ENCODE measurements around the gene GPR143.

The GPR143 gene

DNA sequence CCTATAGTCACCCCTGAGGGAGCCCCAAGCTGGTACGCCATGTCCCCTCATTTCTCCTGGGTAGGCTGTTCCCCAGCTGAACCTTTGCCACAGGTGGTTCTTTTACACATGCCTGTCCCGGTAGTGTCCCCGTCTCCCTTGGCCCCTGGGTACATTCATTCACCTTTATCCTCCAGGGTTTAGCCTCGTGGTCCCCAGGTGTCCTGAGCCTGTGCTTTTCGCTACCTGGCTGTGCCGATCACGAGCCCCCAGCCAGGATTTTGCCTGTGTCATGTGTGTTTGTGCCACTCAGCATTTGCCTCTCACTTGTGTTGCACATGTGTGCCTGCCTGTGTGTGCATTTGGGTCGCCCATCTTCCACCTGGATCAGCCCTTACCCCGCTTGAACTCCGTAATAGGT lies 57.6 kb downstream of the GPR143 start:
- no peak for DNase-seq (ENCODE audit: low spot score)

DNA sequence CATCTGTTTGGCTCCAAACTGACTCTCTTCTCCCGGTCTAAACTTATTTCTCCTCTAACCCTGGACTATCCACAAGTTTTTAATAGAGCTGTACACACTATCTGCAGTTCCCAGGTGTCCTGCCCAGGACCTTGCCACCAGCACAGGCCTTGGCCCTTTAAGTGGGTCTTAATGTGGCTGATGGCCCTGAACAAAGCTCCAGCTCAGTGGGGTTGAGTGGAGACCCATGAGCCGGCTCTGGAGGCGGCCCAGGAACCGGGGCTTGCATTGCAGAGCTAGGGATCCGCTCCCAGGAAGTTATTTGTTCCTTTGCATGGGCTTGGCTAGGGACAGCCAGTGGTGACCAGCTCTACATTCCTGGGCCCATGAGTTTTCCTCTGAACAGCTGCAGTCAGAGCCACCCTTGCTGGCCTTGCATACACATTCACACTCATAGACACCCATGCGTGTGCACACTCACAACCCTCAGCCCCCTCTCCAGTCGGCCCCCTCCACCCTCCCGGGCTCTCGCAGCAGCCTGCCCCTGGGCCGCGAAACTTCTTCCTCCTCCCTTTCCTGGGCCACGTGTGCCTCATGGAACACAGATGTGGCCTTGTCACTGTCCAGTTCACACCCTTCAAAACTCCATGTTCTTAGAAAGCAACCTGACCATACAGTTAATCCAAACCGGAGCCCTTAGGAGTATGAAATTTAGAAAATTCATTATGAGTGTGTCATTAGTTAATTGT lies 58.2 kb downstream of the GPR143 start:
- DNase-seq (ENCODE audit: low spot score), result no peak

DNA sequence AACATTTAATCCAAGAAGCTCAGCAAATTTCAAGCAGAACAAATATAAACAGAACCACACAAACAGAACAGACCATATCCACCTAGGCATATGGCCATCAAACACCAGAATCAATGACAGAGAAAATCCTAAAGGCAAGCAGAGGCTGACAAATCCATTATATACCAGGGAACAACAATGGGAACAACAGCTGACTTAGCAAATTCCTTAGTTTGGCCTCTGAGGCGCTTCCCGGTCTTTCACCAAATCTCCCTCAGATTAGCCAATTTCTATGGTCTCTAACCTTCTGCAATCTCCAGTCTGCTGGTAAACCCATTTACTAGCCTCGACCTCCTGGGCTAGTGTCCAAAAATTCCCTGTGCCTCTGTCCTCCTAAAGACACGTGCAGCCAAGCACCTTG lies 59.2 kb downstream of the GPR143 start:
- no peak for DNase-seq (ENCODE audit: low spot score)

DNA sequence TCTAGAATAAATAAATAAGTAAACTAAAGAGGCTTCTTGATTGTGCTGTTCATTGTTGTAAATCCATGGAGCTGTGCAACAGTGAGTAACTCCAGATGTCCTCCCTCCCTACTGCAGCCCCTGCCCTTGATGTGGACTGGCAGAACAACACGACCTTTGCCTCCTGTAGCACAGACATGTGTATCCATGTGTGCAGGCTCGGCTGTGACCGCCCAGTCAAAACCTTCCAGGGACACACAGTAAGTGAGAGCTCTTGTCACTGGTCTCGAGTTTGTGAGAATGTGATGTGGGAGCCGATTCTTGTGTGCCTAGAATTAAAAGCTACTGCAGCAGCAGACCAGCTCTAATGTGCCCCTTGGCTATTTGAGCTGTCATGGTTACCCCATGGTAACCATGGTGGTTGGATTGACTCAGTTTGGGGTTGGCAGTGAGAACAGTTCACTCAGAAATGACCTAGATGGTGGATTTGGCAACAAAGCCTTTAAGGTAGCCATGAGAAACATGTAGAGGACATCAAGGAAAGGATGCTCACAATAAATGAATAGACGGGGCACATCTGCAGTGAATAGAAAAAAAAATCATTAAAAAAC lies 60.7 kb downstream of the GPR143 start:
- no peak for DNase-seq (ENCODE audit: low spot score)

GRCh38 chrX:9703406-9703805 lies 62.2 kb downstream of the GPR143 start:
- no peak for DNase-seq (ENCODE audit: low spot score)

GRCh38 chrX:9701790-9702189 lies 63.9 kb downstream of the GPR143 start:
- no peak for DNase-seq (ENCODE audit: low spot score)

DNA sequence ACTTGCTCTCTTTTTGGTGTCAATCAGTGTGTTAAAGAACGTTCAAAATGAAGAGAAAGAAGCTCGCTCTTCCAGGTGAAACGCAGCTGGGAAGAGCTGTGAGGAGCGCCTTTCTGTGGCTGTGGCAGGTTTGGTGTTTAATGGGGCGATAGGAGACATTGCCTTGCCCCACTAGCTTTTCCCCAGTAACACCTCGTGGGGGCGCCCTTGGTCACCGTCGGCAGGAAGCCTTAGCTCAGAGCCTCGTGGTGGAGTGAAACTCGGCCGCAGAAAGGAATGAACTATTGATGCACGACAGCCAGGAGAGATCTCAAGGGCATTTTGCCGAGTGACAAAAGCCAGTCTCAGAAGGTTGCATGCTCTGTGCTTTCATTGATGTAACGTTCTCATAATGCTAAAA lies 65.1 kb downstream of the GPR143 start:
- DNase-seq (ENCODE audit: low spot score), result no peak

GRCh38 chrX:9698576-9698975 lies 67.1 kb downstream of the GPR143 start:
- DNase-seq (ENCODE audit: low spot score), result no peak

DNA sequence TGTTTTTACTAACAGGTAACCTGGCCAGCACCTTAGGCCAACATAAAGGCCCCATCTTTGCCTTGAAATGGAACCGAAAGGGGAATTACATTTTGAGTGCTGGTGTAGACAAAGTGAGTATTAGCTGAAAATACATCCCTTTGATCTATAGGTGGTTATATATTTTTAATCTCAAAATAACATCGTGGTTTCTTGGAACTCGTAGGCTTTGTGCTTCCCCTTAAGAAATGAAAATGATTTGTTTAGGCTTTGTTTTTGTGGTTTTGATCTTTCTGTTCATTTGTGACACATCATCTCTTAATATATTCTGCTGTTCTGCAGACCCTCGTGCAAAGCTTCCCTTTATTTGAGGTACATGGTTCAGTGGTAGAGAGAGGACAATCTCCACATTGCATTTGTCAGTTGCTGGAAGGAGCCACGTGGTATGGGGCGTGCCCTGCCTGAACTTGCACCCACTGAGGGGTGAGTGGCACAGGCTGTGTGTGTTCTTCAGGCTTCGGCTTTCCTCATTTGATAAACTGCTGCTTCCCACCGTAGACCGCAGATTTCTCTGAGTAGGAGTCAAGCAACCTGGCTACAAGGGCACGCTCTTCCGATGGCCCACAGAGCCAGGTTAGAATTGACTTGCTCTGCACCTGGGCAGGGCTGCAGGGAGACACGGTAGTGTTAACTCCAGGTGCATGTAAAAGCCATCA lies 72.2 kb downstream of the GPR143 start:
- DNase-seq (ENCODE audit: low spot score), result no peak

- no peak for DNase-seq (ENCODE audit: low spot score)
These were observed 75.6 kb downstream of the GPR143 start for GRCh38 chrX:9690046-9690445.

GRCh38 chrX:9688833-9689232 lies 76.8 kb downstream of the GPR143 start:
- DNase-seq (ENCODE audit: low spot score), result no peak

- no peak for DNase-seq (ENCODE audit: low spot score)
These were observed 77.7 kb downstream of the GPR143 start for GRCh38 chrX:9687899-9688298.

DNA sequence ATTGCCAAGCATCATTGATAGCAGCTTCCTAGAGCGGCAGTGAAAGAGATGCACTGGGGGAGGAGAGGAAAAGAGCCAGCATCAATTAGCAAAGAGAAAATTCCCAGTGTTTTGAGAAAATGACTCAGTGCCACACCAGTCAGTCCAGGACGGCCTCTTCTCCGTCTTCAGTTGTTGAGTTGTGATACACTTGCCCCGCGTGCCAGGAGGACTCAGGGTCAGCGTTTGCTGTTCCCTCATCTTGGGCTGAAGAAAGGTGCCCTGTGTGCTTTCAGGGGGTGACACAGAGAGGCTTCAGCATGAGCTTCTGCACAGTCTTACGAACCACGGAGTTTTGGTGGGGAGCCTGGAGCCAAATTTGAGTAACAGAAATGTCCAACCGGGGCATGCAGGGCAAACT lies 82.3 kb downstream of the GPR143 start:
- DNase-seq (ENCODE audit: low spot score), result no peak

DNA sequence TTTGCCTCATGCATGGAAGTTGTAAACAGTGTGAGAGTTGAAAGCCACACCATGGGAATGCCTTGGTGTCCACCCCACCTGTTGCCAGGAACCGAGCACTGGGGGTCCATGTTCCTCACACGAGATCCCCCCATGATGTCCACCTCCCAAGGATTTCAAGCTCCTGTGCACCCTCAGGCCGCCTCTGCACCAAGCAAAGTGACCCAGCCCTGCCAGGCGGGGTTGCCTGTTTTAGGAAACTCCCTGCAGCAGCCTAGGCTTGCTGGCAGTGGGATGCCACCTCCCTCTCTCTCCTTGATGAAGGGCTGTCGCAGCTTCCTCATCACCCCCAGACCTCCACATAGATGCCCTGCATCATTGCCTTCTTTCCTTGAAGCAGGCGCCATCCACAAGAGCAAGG lies 82.8 kb downstream of the GPR143 start:
- no peak for DNase-seq (ENCODE audit: low spot score)

- no peak for DNase-seq (ENCODE audit: low spot score)
These were observed 83.2 kb downstream of the GPR143 start for GRCh38 chrX:9682456-9682855.

GRCh38 chrX:9681422-9681821 lies 84.2 kb downstream of the GPR143 start:
- DNase-seq (ENCODE audit: low spot score), result no peak

DNA sequence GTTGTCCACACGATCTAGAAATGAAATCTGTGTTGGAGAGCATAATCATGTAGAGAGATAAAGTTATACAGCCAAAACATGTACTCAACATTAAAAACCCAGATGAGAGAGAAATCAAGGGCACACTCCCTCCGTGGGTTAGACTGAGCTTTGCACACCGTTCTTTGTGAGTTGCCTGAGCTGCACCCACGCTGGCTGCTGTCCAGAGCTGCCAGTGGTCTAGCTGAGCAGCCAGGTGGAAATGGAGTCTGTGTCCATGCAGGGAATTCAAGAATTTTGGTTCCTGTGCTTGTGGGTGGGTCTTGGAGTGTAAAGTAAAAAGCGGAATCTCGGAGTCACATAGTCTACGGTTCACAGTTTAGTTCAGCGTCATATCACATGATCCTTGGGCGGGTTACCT lies 84.6 kb downstream of the GPR143 start:
- DNase-seq (ENCODE audit: low spot score), result no peak

- no peak for DNase-seq (ENCODE audit: low spot score)
These were observed 87.3 kb downstream of the GPR143 start for GRCh38 chrX:9678215-9678965.

DNA sequence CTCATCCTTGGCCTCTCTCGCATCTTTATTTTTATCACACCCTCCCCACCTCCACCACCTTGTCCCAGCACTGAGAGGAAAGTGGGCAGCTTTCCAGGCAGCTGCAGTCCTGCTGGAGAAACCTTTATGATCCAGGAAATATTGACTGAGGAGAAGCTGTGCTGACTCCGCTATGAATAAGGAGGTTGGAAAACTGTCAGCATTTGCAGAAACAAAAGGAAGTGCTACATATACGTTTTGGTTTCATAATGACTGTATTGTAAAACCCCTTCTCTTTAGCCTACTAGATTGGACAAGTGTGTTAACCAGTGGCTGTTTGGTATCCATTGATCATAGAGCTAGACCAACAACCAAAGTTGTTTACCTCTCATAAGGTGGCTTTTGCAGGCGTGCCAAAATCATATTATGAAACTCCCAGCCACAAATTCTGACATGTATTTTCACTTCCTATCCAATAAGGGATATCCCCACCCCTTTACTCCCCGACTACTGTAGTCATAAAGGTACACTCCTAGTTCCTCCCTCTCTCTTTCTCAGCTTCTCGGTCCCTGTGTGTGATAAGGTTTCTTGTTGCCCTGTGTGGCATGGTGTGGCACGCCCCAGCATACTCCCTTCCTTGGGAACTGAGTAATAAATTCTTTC lies 88.4 kb downstream of the GPR143 start:
- DNase-seq (ENCODE audit: low spot score), result peak; percentile 18

GRCh38 chrX:9676738-9677097 lies 88.9 kb downstream of the GPR143 start:
- DNase-seq (ENCODE audit: low spot score), result no peak

DNA sequence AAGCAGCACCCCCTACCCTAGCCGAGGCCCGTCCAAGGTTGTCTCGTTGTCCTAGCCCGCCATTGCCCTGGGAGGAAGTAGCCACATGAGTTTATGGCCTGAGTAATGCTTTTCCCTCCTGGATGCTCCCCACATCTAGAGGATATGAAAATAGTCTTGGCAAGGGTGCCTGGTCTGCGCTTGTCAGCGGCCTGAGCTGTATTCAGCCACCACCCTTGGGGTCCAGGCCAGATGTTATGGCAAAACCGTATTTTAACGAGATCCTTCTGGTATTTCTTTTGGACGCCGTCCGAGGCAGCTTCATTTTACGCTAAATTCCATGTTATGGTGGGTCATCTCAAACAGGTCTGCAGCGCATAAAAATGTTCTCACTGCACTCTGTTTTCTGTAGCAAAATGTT lies 89.3 kb downstream of the GPR143 start:
- no peak for DNase-seq (ENCODE audit: low spot score)
